Mesenchymal stem cell (in vitro differentiated cells and primary cell): ENCODE data around the gene C21orf58.
A peak's percentile ranks its signal among the peaks of the same experiment; 100 is the strongest.

ENCODE experiments used
- DNase-seq: peaks from one replicate; pipeline ENCODE4 v3.0.0-alpha.2; 2013
- H2AFZ ChIP-seq: one replicate; pipeline ENCODE4 v1.6.1; 2013; ENCODE audit warnings: low read depth, mild to moderate bottlenecking, control low read depth, inconsistent platforms, low read length, moderate library complexity
- H2AK5ac ChIP-seq: 2 replicates; pipeline ENCODE4 v1.6.1; 2013; ENCODE audit warnings: low read length, moderate library complexity, mild to moderate bottlenecking, inconsistent platforms; ENCODE audit not compliant: severe bottlenecking
- H2BK120ac ChIP-seq: one replicate; pipeline ENCODE4 v1.6.1; 2013; ENCODE audit warnings: low read depth, mild to moderate bottlenecking, inconsistent platforms, low read length, moderate library complexity
- H2BK12ac ChIP-seq, 2 experiments: one replicate each; pipeline ENCODE4 v1.6.1; 2013; ENCODE audit warnings: inconsistent platforms in 2 of 2, low read length in 2 of 2, mild to moderate bottlenecking in 2 of 2, moderate library complexity in 2 of 2, control low read depth in 1 of 2
- H2BK15ac ChIP-seq: one replicate; pipeline ENCODE4 v1.6.1; 2013; ENCODE audit warnings: mild to moderate bottlenecking, low read depth, inconsistent platforms; ENCODE audit not compliant: poor library complexity, severe bottlenecking
- H2BK5ac ChIP-seq: 2 replicates; pipeline ENCODE4 v1.6.1; 2013; ENCODE audit warnings: low read depth, mild to moderate bottlenecking, low read length, control low read depth, inconsistent platforms; ENCODE audit not compliant: poor library complexity, severe bottlenecking
- H3K14ac ChIP-seq, 2 experiments: one replicate each; pipeline ENCODE4 v1.6.1; 2013; ENCODE audit warnings: inconsistent platforms in 2 of 2, low read length in 2 of 2, control low read depth in 1 of 2, mild to moderate bottlenecking in 1 of 2, moderate library complexity in 1 of 2
- H3K18ac ChIP-seq, 2 experiments: one replicate each; pipeline ENCODE4 v1.6.1; 2013; ENCODE audit warnings: inconsistent platforms in 2 of 2, low read length in 2 of 2, control low read depth in 1 of 2, low read depth in 1 of 2, mild to moderate bottlenecking in 1 of 2
- H3K23ac ChIP-seq, 2 experiments: one replicate each; pipeline ENCODE4 v1.6.1; 2013; ENCODE audit warnings: inconsistent platforms in 2 of 2, low read length in 2 of 2, mild to moderate bottlenecking in 2 of 2, moderate library complexity in 2 of 2, control low read depth in 1 of 2
- H3K27ac ChIP-seq: 2 replicates; pipeline ENCODE4 v1.5.1; 2013; ENCODE audit warnings: mild to moderate bottlenecking, moderate library complexity, low read length, control low read depth, inconsistent platforms; ENCODE audit not compliant: poor library complexity, severe bottlenecking
- H3K27me3 ChIP-seq, 2 experiments: 2 replicates each; pipeline versions ENCODE4 v1.6.1 to v1.7.0; 2013; ENCODE audit warnings: low read length in 2 of 2, mild to moderate bottlenecking in 2 of 2, moderate library complexity in 2 of 2, control low read depth in 1 of 2, inconsistent platforms in 1 of 2; ENCODE audit not compliant: control insufficient read depth in 1 of 2, insufficient read depth in 1 of 2
- H3K36me3 ChIP-seq, 2 experiments: 2 replicates each; pipeline versions ENCODE4 v1.6.1 to v1.7.0; 2013; ENCODE audit warnings: low read length in 2 of 2, control low read depth in 1 of 2, inconsistent platforms in 1 of 2, low read depth in 1 of 2, mild to moderate bottlenecking in 1 of 2; ENCODE audit not compliant: insufficient read depth in 2 of 2, control insufficient read depth in 1 of 2
- H3K4ac ChIP-seq, 2 experiments: one replicate each; pipeline ENCODE4 v1.6.1; 2013; ENCODE audit warnings: inconsistent platforms in 2 of 2, low read length in 2 of 2, mild to moderate bottlenecking in 2 of 2, moderate library complexity in 2 of 2, control low read depth in 1 of 2, low read depth in 1 of 2
- H3K4me1 ChIP-seq: 2 replicates; pipeline ENCODE4 v1.6.1; 2013; ENCODE audit warnings: low read depth, low read length, control low read depth; ENCODE audit not compliant: control insufficient read depth, insufficient read depth
- H3K4me2 ChIP-seq: 2 replicates; pipeline ENCODE4 v1.6.1; 2013; ENCODE audit warnings: low read length, mild to moderate bottlenecking, inconsistent platforms; ENCODE audit not compliant: poor library complexity, severe bottlenecking
- H3K4me3 ChIP-seq, 2 experiments: 2 replicates each; pipeline versions ENCODE4 v1.5.1 to v1.7.0; 2013; ENCODE audit warnings: low read length in 2 of 2, mild to moderate bottlenecking in 2 of 2, control low read depth in 1 of 2, low read depth in 1 of 2; ENCODE audit not compliant: insufficient read depth in 1 of 2
- H3K79me1 ChIP-seq: replicated peaks from 2 replicates; pipeline ENCODE4 v1.6.1; 2013; ENCODE audit warnings: mild to moderate bottlenecking, control low read depth, low read length, inconsistent platforms; ENCODE audit not compliant: poor library complexity, severe bottlenecking
- H3K9ac ChIP-seq: 2 replicates; pipeline ENCODE4 v1.7.0; 2013; ENCODE audit warnings: mild to moderate bottlenecking, low read length, moderate library complexity
- H3K9me3 ChIP-seq: 2 replicates; pipeline ENCODE4 v1.7.0; 2013; ENCODE audit warnings: mild to moderate bottlenecking, low read length; ENCODE audit not compliant: control insufficient read depth
- H4K8ac ChIP-seq: one replicate; pipeline ENCODE4 v1.6.1; 2013; ENCODE audit warnings: inconsistent platforms, mild to moderate bottlenecking, low read length, moderate library complexity
- H4K91ac ChIP-seq: one replicate; pipeline ENCODE4 v1.6.1; 2013; ENCODE audit warnings: mild to moderate bottlenecking, low read length, inconsistent platforms
- whole genome bisulfite sequencing: methylation state at CpG from one replicate; pipeline ENCODE4 v1.1.7; 2013; ENCODE audit warnings: mixed read lengths; 5-methylcytosine and 5-hydroxymethylcytosine counted together

Gene C21orf58

GRCh38 chr21:46255166-46255565 lies 68.5 kb downstream of the C21orf58 start:
- Histone ChIP-seq H3K36me3 (peaks cover 70 to 91% of the 10 kb centered on the region in 2 experiments), H3K79me1 (peaks cover 25% of the 10 kb centered on the region), H4K8ac (no peak overlapping the region), H3K14ac (no peak overlapping the region), H2AK5ac (no peak overlapping the region), H2BK12ac (no peak overlapping the region), H3K9ac (no peak overlapping the region), H2BK15ac (no peak overlapping the region), H2AFZ (no peak overlapping the region), H3K27ac (no peak overlapping the region), H3K18ac (no peak overlapping the region), H2BK120ac (no peak overlapping the region), H3K4me2 (no peak overlapping the region), H3K9me3 (no peaks in the 10 kb centered on the region), H3K4me3 (no peak overlapping the region), H3K23ac (no peak overlapping the region), H3K27me3 (no peaks in the 10 kb centered on the region), H3K4ac (no peak overlapping the region), H4K91ac (no peak overlapping the region), H2BK5ac (no peak overlapping the region), H3K4me1 (no peaks in the 10 kb centered on the region)
- no peak for DNase-seq
- 97% methylated on average over 11 of the region's 11 CpGs for WGBS

- Histone ChIP-seq H3K23ac (no peak overlapping the region), H2BK12ac (no peak overlapping the region), H3K4me3 (no peak overlapping the region), H2AK5ac (no peak overlapping the region), H3K27ac (no peak overlapping the region), H3K9me3 (no peaks in the 10 kb centered on the region), H4K8ac (no peak overlapping the region), H2BK120ac (no peak overlapping the region), H3K18ac (no peak overlapping the region), H3K9ac (no peak overlapping the region), H3K27me3 (no peaks in the 10 kb centered on the region), H2BK5ac (no peak overlapping the region), H2BK15ac (no peak overlapping the region), H3K79me1 (peaks cover 25% of the 10 kb centered on the region), H3K4me1 (no peaks in the 10 kb centered on the region), H2AFZ (no peak overlapping the region), H3K14ac (no peak overlapping the region), H3K4me2 (no peak overlapping the region), H3K4ac (no peak overlapping the region), H4K91ac (no peak overlapping the region), H3K36me3 (peaks cover 72 to 93% of the 10 kb centered on the region in 2 experiments)
- no peak for DNase-seq
- WGBS = 95% methylated on average over 12 of the region's 12 CpGs
Observed at GRCh38 chr21:46254208-46254975, 69.3 kb downstream of the C21orf58 start.

DNA sequence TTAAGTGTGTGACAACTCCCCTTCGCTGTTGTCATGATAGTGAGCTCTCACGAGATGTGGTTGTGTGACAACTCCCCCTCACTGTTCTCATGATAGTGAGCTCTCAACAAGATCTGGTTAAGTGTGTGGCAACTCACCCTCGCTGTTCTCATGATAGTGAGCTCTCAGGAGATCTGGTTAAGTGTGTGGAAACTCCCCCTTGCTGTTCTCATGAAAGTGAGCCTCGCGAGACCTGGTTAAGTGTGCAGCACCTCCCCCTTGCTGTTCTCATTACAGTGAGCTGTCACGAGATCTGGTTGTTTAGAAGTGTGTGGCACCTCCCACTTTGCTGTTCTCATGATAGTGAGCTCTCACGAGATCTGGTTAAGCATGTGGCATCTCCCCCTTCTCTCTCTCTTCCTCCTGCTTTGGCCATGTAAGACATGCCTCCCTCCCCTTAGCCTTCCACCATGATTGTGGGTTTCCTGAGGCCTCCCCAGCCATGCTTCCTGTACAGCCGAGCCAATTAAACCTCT lies 70.0 kb downstream of the C21orf58 start:
- Histone ChIP-seq H2BK5ac (no peak overlapping the region), H2AK5ac (no peak overlapping the region)

DNA sequence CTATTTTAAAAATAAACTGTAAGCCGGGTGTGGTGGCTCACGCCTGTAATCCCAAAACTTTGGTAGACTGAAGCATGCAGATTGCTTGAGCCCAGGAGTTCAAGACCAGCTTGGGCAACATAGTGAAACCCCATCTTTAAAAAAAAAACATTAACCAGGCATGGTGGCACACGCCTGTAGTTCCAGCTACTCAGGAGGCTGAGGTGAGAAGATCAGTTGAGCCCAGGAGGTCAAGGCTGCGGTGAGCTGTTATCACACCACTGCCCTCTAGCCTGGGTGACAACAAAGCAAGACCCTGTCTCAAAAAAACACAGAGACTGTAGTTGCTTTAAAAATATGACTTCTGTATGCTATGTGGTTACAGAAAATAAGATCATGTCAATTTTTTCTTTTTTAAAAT lies 70.8 kb downstream of the C21orf58 start:
- no peak overlapping the region for H2AK5ac ChIP-seq
- no peak overlapping the region for H3K14ac ChIP-seq
- 91% methylated on average over 4 of the region's 4 CpGs for WGBS
- H4K91ac ChIP-seq = no peak overlapping the region
- H2BK120ac ChIP-seq = no peak overlapping the region
- H2BK5ac ChIP-seq = no peak overlapping the region
- no peak overlapping the region for H3K27ac ChIP-seq
- no peaks in the 10 kb centered on the region for H3K9me3 ChIP-seq
- H3K36me3 ChIP-seq = peaks cover 65 to 94% of the 10 kb centered on the region in 2 experiments
- no peak overlapping the region for H2BK12ac ChIP-seq
- H3K27me3 ChIP-seq = no peaks in the 10 kb centered on the region
- no peak overlapping the region for H3K9ac ChIP-seq
- no peak overlapping the region for H2AFZ ChIP-seq
- no peak overlapping the region for H3K4me3 ChIP-seq
- H3K23ac ChIP-seq = no peak overlapping the region
- H3K4me2 ChIP-seq = no peak overlapping the region
- no peak overlapping the region for H3K18ac ChIP-seq
- no peak for DNase-seq
- peaks cover 28% of the 10 kb centered on the region for H3K79me1 ChIP-seq
- H4K8ac ChIP-seq = no peak overlapping the region
- no peaks in the 10 kb centered on the region for H3K4me1 ChIP-seq
- no peak overlapping the region for H3K4ac ChIP-seq
- no peak overlapping the region for H2BK15ac ChIP-seq

More for the DNA sequence above, 70.0 kb downstream of the C21orf58 start:
- no peak overlapping the region for H2BK12ac ChIP-seq
- H4K8ac ChIP-seq = no peak overlapping the region
- no peak overlapping the region for H4K91ac ChIP-seq
- peaks cover 65 to 94% of the 10 kb centered on the region in 2 experiments for H3K36me3 ChIP-seq
- H3K4ac ChIP-seq = no peak overlapping the region
- peak; percentile 76 for DNase-seq
- 88% methylated on average over 8 of the region's 8 CpGs for WGBS
- no peak overlapping the region for H2AFZ ChIP-seq
- H3K27me3 ChIP-seq = no peaks in the 10 kb centered on the region
- no peak overlapping the region for H3K27ac ChIP-seq
- peak overlapping the region in 1 of 2 experiments; percentile 11 for H3K18ac ChIP-seq
- H3K9me3 ChIP-seq = no peaks in the 10 kb centered on the region
- H2BK15ac ChIP-seq = no peak overlapping the region
- H3K4me1 ChIP-seq = no peaks in the 10 kb centered on the region
- H3K4me2 ChIP-seq = no peak overlapping the region
- no peak overlapping the region for H3K9ac ChIP-seq
- H2BK120ac ChIP-seq = no peak overlapping the region
- H3K4me3 ChIP-seq = no peak overlapping the region
- peaks cover 24% of the 10 kb centered on the region for H3K79me1 ChIP-seq
- no peak overlapping the region for H3K14ac ChIP-seq
- no peak overlapping the region for H3K23ac ChIP-seq
